Smooth muscle cell (in vitro differentiated cells): ENCODE results near the gene MZB1. TPM values are rescaled to one million over a fixed set of nuclear protein-coding genes. Genes with fewer than 3 reads are reported as not detected.

Experiments
- DNase-seq: peaks from one replicate; lab custom pipeline; 2025; ENCODE audit not compliant: unreplicated experiment; lab: John Stamatoyannopoulos, UW
- H2AFZ ChIP-seq: fragments of 200-600 bp; sonication (generic); 2 replicates; pipeline ENCODE4 v1.6.0; 2016; ENCODE audit warnings: antibody characterized with exemption, low read depth, mild to moderate bottlenecking
- H3F3A ChIP-seq: fragments of 200-600 bp; sonication (generic); 2 replicates; pipeline ENCODE4 v1.6.0; 2017; ENCODE audit warnings: antibody characterized with exemption, low read depth
- H3K27ac ChIP-seq: fragments of 200-600 bp; sonication (generic); 2 replicates; pipeline ENCODE4 v1.5.1; 2016; ENCODE audit warnings: low read depth, mild to moderate bottlenecking
- H3K27me3 ChIP-seq: fragments of 200-600 bp; sonication (generic); 2 replicates; pipeline ENCODE4 v1.6.1; 2016; ENCODE audit warnings: low read depth, mild to moderate bottlenecking
- H3K36me3 ChIP-seq: fragments of 200-600 bp; sonication (generic); 2 replicates; pipeline ENCODE4 v1.5.1; 2016; ENCODE audit warnings: low read depth
- H3K4me1 ChIP-seq: fragments of 200-600 bp; sonication (generic); 2 replicates; pipeline ENCODE4 v1.5.1; 2016; ENCODE audit warnings: low read depth
- H3K4me2 ChIP-seq: fragments of 200-600 bp; sonication (generic); 2 replicates; pipeline ENCODE4 v1.6.0; 2016; ENCODE audit warnings: mild to moderate bottlenecking
- H3K4me3 ChIP-seq: fragments of 200-600 bp; sonication (generic); 2 replicates; pipeline ENCODE4 v1.5.1; 2016; ENCODE audit warnings: mild to moderate bottlenecking
- H3K79me2 ChIP-seq: fragments of 200-600 bp; sonication (generic); 2 replicates; pipeline ENCODE4 v1.6.0; 2016; ENCODE audit warnings: low read depth, mild to moderate bottlenecking
- H3K9ac ChIP-seq: fragments of 200-600 bp; sonication (generic); 2 replicates; pipeline ENCODE4 v1.6.0; 2016; ENCODE audit warnings: low read depth
- H3K9me3 ChIP-seq: fragments of 200-600 bp; sonication (generic); replicated peaks from 2 replicates; pipeline ENCODE4 v1.5.1; 2016; ENCODE audit warnings: low read depth
- H4K20me1 ChIP-seq: fragments of 200-600 bp; sonication (generic); 2 replicates; pipeline ENCODE4 v1.6.0; 2016; ENCODE audit warnings: low read depth
- WGBS: methylation state at CpG from one replicate; pipeline ENCODE4 v1.1.7; 2016; ENCODE audit warnings: low lambda C conversion rate; 5-methylcytosine and 5-hydroxymethylcytosine counted together
- polyA plus RNA-seq: library from polyadenylated mRNA; unstranded; fragments of >200 nt; fragmentation: Nextera tagmentation; extraction: Ambion mirVana; gene quantifications from 2 replicates; pipeline ENCODE4 v1.2.1, GENCODE V29; 2016
- total RNA-seq: library from RNA; depleted of rRNA; stranded (reverse); fragments of >200 nt; gene quantifications from 2 replicates; pipeline ENCODE4 v1.2.3, GENCODE V29; 2014
- TF ChIP-seq, protein P1 (sequence below): fragments of 200-600 bp; sonication (generic); IDR thresholded peaks from 2 replicates; pipeline ENCODE4 v1.5.1; 2017; ENCODE audit warnings: borderline replicate concordance, mild to moderate bottlenecking, antibody characterized with exemption; ENCODE audit not compliant: insufficient read depth, poor library complexity, severe bottlenecking

The MZB1 gene
- total and polyA plus RNA-seq, 2 experiments from 2014 or later, result 0.19 TPM; not detected in 1

DNA sequence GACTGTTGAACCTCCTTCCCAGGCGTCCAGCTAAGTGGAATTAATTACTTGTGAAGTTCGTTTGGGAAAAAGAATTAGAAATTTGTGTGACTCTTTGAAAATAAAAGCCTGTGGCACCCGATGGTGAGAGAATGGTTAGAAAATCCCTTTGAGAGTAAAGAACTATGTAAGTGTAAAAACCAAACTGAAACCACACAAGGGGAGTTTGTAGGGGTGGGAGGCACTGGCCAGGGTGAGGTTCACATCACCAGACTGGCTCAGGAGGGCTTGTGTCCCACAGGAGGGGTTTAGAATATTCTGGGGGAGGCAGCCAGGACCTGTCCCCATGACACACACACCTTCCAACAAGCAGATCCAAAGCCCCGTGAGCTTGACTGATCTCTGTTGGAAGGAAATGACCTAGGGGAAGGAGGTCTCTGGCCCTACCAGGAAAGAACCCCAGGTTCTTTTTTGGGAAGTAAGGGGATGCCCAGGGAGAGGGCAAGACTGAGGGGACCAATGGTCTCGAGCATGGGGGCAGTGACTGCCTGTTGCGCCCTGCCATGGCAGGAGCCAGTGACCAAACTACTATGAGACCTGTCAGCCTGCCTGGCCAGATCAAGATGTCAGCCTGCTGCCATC, 9.9 kb upstream of the MZB1 start:
- Histone ChIP-seq H3K4me3 (no peak overlapping the region), H3K27ac (no peak overlapping the region), H3K4me1 (peaks cover 6% of the 10 kb centered on the region), H3K36me3 (no peaks in the 10 kb centered on the region), H3K9me3 (no peaks in the 10 kb centered on the region), H3K27me3 (no peaks in the 10 kb centered on the region), H4K20me1 (no peaks in the 10 kb centered on the region), H3K9ac (no peak overlapping the region), H3F3A (peaks cover 4% of the 10 kb centered on the region), H2AFZ (no peak overlapping the region), H3K4me2 (no peak overlapping the region), H3K79me2 (no peaks in the 10 kb centered on the region)
- no peak for DNase-seq
- TF ChIP-seq, protein P1, sequence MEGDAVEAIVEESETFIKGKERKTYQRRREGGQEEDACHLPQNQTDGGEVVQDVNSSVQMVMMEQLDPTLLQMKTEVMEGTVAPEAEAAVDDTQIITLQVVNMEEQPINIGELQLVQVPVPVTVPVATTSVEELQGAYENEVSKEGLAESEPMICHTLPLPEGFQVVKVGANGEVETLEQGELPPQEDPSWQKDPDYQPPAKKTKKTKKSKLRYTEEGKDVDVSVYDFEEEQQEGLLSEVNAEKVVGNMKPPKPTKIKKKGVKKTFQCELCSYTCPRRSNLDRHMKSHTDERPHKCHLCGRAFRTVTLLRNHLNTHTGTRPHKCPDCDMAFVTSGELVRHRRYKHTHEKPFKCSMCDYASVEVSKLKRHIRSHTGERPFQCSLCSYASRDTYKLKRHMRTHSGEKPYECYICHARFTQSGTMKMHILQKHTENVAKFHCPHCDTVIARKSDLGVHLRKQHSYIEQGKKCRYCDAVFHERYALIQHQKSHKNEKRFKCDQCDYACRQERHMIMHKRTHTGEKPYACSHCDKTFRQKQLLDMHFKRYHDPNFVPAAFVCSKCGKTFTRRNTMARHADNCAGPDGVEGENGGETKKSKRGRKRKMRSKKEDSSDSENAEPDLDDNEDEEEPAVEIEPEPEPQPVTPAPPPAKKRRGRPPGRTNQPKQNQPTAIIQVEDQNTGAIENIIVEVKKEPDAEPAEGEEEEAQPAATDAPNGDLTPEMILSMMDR, result no peak
- 94% methylated on average over 6 of the region's 6 CpGs for WGBS

GRCh38 chr5:139397921-139398320, 8.2 kb upstream of the MZB1 start:
- 92% methylated on average over 6 of the region's 6 CpGs for WGBS
- Histone ChIP-seq H2AFZ (no peak overlapping the region), H4K20me1 (peaks cover 2% of the 10 kb centered on the region), H3K4me2 (no peak overlapping the region), H3K27me3 (no peaks in the 10 kb centered on the region), H3K4me3 (no peak overlapping the region), H3K9me3 (no peaks in the 10 kb centered on the region), H3F3A (no peaks in the 10 kb centered on the region), H3K9ac (no peak overlapping the region), H3K4me1 (no peaks in the 10 kb centered on the region), H3K79me2 (no peaks in the 10 kb centered on the region), H3K27ac (no peak overlapping the region), H3K36me3 (no peaks in the 10 kb centered on the region)
- TF ChIP-seq, protein P1, result no peak
- no peak for DNase-seq

GRCh38 chr5:139396691-139397090, 7.0 kb upstream of the MZB1 start:
- H3K4me3 ChIP-seq, result no peak overlapping the region
- no peak overlapping the region for H3K4me2 ChIP-seq
- no peaks in the 10 kb centered on the region for H3F3A ChIP-seq
- H3K27me3 ChIP-seq, result no peaks in the 10 kb centered on the region
- H3K79me2 ChIP-seq, result no peaks in the 10 kb centered on the region
- no peak overlapping the region for H3K9ac ChIP-seq
- H2AFZ ChIP-seq, result no peak overlapping the region
- TF ChIP-seq, protein P1, result no peak
- H4K20me1 ChIP-seq, result peaks cover 14% of the 10 kb centered on the region
- WGBS, result 94% methylated on average over 8 of the region's 8 CpGs
- peaks cover 3% of the 10 kb centered on the region for H3K4me1 ChIP-seq
- no peaks in the 10 kb centered on the region for H3K36me3 ChIP-seq
- no peaks in the 10 kb centered on the region for H3K9me3 ChIP-seq
- DNase-seq, result no peak
- no peak overlapping the region for H3K27ac ChIP-seq
